ENCODE results near the gene DCUN1D5. TPM values are rescaled to one million over a fixed set of nuclear protein-coding genes. Genes with fewer than 3 reads are reported as not detected.

Gene DCUN1D5
- total RNA-seq, 2 experiments from 2014 or later, result 15.6 to 16.1 TPM

GRCh38 chr11:103112364-103112763 is 20.4 kb upstream of the DCUN1D5 start:
- no peak for TF ChIP-seq CTCF (IDR thresholded peaks at IDR 0.05)
- intact Hi-C loops (cut with DNase I, micrococcal nuclease), result loop anchor here in 1 of 2 experiments (5.0 kb wide), 1 partner anchor 1195 kb away; the partner anchor contains the start of genes ANGPTL5 and CEP126

GRCh38 chr11:103111400-103111799 is 19.4 kb upstream of the DCUN1D5 start:
- intact Hi-C loops (cut with DNase I, micrococcal nuclease), result loop anchor here in 1 of 2 experiments (5.0 kb wide), 1 partner anchor 1194 kb away; the partner anchor contains the start of genes ANGPTL5 and CEP126
- Mint-ChIP-seq H3K9me3 (no peaks in the 10 kb centered on the region), H3K4me3 (peak overlapping the region; percentile 40), H3K27ac (no peak overlapping the region), H3K4me1 (ENCODE audit: low read depth) (peaks cover 10% of the 10 kb centered on the region), H3K27me3 (no peaks in the 10 kb centered on the region), H3K36me3 (ENCODE audit: low read depth) (peaks cover 8% of the 10 kb centered on the region)
- Histone ChIP-seq H3K36me3 (ENCODE audit: insufficient read depth, low read length) (no peaks in the 10 kb centered on the region), H3K4me1 (ENCODE audit: insufficient read depth, low read length) (peaks cover 12% of the 10 kb centered on the region), H3K4me3 (ENCODE audit: low read length) (no peak overlapping the region), H3K27me3 (ENCODE audit: control insufficient read depth in 1 of 2, insufficient read depth in 2 of 2, low read length in 2 of 2) (no peaks in the 10 kb centered on the region), H3K9me3 (ENCODE audit: control insufficient read depth in 1 of 2, insufficient read depth in 1 of 2, low read length in 2 of 2) (no peaks in the 10 kb centered on the region), H3K27ac (ENCODE audit: low read depth in 1 of 2, low read length in 2 of 2) (no peak overlapping the region)
- POLR2A ChIA-PET, result interaction anchor here (2.6 kb wide), 1 partner anchor 19 kb away, joined by 9 read pairs; the partner anchor contains the start of gene DCUN1D5
- no peak for ATAC-seq (ENCODE audit: poor library complexity)
- no peak for TF ChIP-seq CTCF (IDR thresholded peaks at IDR 0.05)
- DNase-seq, result no peak
- CTCF ChIA-PET, result no interaction called here

More at GRCh38 chr11:103112364-103112763, 20.4 kb upstream of the DCUN1D5 start:
- no peak for DNase-seq
- H3K27me3 ChIP-seq (ENCODE audit: control insufficient read depth in 1 of 2, insufficient read depth in 2 of 2, low read length in 2 of 2), result no peaks in the 10 kb centered on the region
- no peak overlapping the region for H3K4me3 Mint-ChIP-seq
- no peaks in the 10 kb centered on the region for H3K36me3 ChIP-seq (ENCODE audit: insufficient read depth, low read length)
- ChIA-PET CTCF (no interaction called here), POLR2A (interaction anchor here (2.6 kb wide), 1 partner anchor 20 kb away, joined by 9 read pairs; the partner anchor contains the start of gene DCUN1D5)
- H3K27ac Mint-ChIP-seq, result no peak overlapping the region
- H3K9me3 Mint-ChIP-seq, result no peaks in the 10 kb centered on the region
- no peaks in the 10 kb centered on the region for H3K9me3 ChIP-seq (ENCODE audit: control insufficient read depth in 1 of 2, insufficient read depth in 1 of 2, low read length in 2 of 2)
- no peak overlapping the region for H3K27ac ChIP-seq (ENCODE audit: low read depth in 1 of 2, low read length in 2 of 2)
- H3K36me3 Mint-ChIP-seq (ENCODE audit: low read depth), result peaks cover 8% of the 10 kb centered on the region
- H3K4me1 ChIP-seq (ENCODE audit: insufficient read depth, low read length), result peaks cover 12% of the 10 kb centered on the region
- no peaks in the 10 kb centered on the region for H3K27me3 Mint-ChIP-seq
- ATAC-seq (ENCODE audit: poor library complexity), result no peak
- no peak overlapping the region for H3K4me3 ChIP-seq (ENCODE audit: low read length)
- peaks cover 10% of the 10 kb centered on the region for H3K4me1 Mint-ChIP-seq (ENCODE audit: low read depth)

- Mint-ChIP-seq H3K9me3 (no peaks in the 10 kb centered on the region), H3K4me3 (peak overlapping the region; percentile 93), H3K27ac (peak overlapping the region; percentile 78), H3K27me3 (no peaks in the 10 kb centered on the region), H3K4me1 (ENCODE audit: low read depth) (peaks cover 10% of the 10 kb centered on the region), H3K36me3 (ENCODE audit: low read depth) (peaks cover 8% of the 10 kb centered on the region)
- H3K9me3 ChIP-seq (ENCODE audit: control insufficient read depth in 1 of 2, insufficient read depth in 1 of 2, low read length in 2 of 2), result no peaks in the 10 kb centered on the region
- H3K4me1 ChIP-seq (ENCODE audit: insufficient read depth, low read length), result peaks cover 12% of the 10 kb centered on the region
- DNase-seq, result peak in 2 of 14 experiments; percentile 20
- no peaks in the 10 kb centered on the region for H3K27me3 ChIP-seq (ENCODE audit: control insufficient read depth in 1 of 2, insufficient read depth in 2 of 2, low read length in 2 of 2)
- no peak overlapping the region for H3K27ac ChIP-seq (ENCODE audit: low read depth in 1 of 2, low read length in 2 of 2)
- no peaks in the 10 kb centered on the region for H3K36me3 ChIP-seq (ENCODE audit: insufficient read depth, low read length)
- no peak for ATAC-seq (ENCODE audit: poor library complexity)
- POLR2A ChIA-PET, result interaction anchor here (2.6 to 3.7 kb wide), 2 partner anchors 18 to 19 kb away, joined by 9 to 90 read pairs; partner anchors contain the start of gene DCUN1D5
- intact Hi-C loops (cut with DNase I, micrococcal nuclease), result loop anchor here in 1 of 2 experiments (5.0 kb wide), 1 partner anchor 1193 kb away; the partner anchor contains the start of genes ANGPTL5 and CEP126
- no peak for TF ChIP-seq CTCF (IDR thresholded peaks at IDR 0.05)
- CTCF ChIA-PET, result no interaction called here
- no peak overlapping the region for H3K4me3 ChIP-seq (ENCODE audit: low read length)
Observed at GRCh38 chr11:103110391-103110790, 18.4 kb upstream of the DCUN1D5 start.

Data from CD4-positive, alpha-beta T cell (primary cell).